ENCODE measurements around the gene BEST3.

The BEST3 gene

DNA sequence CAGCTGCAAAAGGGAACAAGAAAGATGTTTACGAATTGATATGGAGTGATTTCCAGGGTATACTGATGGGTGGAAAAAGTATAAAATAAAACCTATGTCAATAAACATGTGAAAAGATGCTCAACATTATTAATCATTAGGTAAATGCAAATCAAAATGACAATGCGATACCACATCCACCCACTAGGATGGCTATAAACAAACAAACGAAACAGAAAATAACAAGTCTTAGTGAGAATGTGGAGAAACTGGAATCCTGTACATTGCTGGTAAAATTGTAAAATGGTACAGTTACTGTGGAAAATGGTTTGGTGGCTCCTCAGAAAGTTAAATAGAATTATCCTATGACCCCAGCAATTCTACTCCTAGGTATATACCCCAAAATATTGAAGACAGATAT, 9.5 kb upstream of the BEST3 start:
- CTCF ChIA-PET = no interaction called here

DNA sequence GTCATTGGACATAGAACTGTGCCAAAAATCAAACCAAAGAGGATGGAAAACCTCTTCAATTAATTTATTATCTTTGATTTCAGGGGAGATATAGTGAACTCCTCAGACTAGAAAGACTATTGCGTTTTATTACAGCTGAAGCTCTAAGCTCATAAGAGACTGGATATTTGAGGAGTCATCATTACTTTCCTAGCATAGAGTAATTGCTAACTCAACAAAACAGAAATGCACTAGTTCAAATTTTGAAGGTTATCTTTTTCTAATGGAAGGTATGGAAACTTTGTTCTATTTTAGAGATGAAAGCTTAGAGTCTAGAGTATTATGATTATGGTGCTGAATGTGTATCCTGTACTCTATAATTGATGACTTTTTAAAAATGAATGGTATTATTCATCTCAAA, 5.3 kb upstream of the BEST3 start:
- TF ChIP-seq, protein P1, sequence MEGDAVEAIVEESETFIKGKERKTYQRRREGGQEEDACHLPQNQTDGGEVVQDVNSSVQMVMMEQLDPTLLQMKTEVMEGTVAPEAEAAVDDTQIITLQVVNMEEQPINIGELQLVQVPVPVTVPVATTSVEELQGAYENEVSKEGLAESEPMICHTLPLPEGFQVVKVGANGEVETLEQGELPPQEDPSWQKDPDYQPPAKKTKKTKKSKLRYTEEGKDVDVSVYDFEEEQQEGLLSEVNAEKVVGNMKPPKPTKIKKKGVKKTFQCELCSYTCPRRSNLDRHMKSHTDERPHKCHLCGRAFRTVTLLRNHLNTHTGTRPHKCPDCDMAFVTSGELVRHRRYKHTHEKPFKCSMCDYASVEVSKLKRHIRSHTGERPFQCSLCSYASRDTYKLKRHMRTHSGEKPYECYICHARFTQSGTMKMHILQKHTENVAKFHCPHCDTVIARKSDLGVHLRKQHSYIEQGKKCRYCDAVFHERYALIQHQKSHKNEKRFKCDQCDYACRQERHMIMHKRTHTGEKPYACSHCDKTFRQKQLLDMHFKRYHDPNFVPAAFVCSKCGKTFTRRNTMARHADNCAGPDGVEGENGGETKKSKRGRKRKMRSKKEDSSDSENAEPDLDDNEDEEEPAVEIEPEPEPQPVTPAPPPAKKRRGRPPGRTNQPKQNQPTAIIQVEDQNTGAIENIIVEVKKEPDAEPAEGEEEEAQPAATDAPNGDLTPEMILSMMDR (conservative IDR thresholded peaks at IDR 0.05; ENCODE audit: low read depth) = no peak
- CTCF ChIA-PET = interaction anchor here (0.6 kb wide), 1 partner anchor 22 kb away, joined by 4 read pairs; no protein-coding TSS in a partner anchor
- no peak overlapping the region for H3K27ac ChIP-seq

More for the DNA sequence above, 9.5 kb upstream of the BEST3 start:
- H3K27ac ChIP-seq = no peak overlapping the region
- TF ChIP-seq, protein P1 (conservative IDR thresholded peaks at IDR 0.05; ENCODE audit: low read depth) = no peak
- DNase-seq (ENCODE audit: low spot score) = no peak
- POLR2A ChIA-PET (ENCODE audit: low non-redundant PET) = no interaction called here

GRCh38 chr12:69703146-69703642, 4.1 kb upstream of the BEST3 start:
- no peak overlapping the region for H3K27ac ChIP-seq
- TF ChIP-seq, protein P1 (conservative IDR thresholded peaks at IDR 0.05; ENCODE audit: low read depth) = no peak
- POLR2A ChIA-PET (ENCODE audit: low non-redundant PET) = no interaction called here
- CTCF ChIA-PET = interaction anchor here (0.6 kb wide), 1 partner anchor 8 kb away, joined by 6 read pairs; no protein-coding TSS in a partner anchor
- no peak for DNase-seq (ENCODE audit: low spot score)

More for the DNA sequence above, 5.3 kb upstream of the BEST3 start:
- DNase-seq (ENCODE audit: low spot score) = no peak
- POLR2A ChIA-PET (ENCODE audit: low non-redundant PET) = no interaction called here

- TF ChIP-seq, protein P1 (conservative IDR thresholded peaks at IDR 0.05; ENCODE audit: low read depth) = no peak
- H3K27ac ChIP-seq = no peak overlapping the region
- ChIA-PET POLR2A (ENCODE audit: low non-redundant PET) (no interaction called here), CTCF (no interaction called here)
- DNase-seq (ENCODE audit: low spot score) = no peak
These were observed 2.7 kb upstream of the BEST3 start for GRCh38 chr12:69701826-69702225.

DNA sequence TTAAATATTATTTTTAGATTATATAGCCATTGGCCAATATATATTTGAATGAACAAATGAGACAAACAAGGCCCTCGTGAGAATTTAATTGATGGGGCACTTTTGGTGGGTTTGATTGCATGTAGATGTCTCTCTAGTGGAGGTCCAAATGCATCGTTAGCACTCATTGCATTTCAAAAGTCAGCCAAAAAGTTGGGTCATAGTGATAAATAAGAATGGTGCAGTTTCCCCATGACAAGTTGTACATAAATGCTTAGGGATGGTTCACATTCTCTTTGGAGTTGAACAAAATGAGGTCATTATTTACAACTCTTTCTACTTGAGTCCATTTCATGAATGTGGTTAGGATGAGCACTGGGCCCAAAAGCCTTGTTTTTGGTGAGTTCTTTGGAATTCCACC, 1.0 kb downstream of the BEST3 start:
- no peak overlapping the region for H3K27ac ChIP-seq
- ChIA-PET POLR2A (ENCODE audit: low non-redundant PET) (no interaction called here), CTCF (no interaction called here)
- DNase-seq (ENCODE audit: low spot score) = no peak
- TF ChIP-seq, protein P1 (conservative IDR thresholded peaks at IDR 0.05; ENCODE audit: low read depth) = no peak

GRCh38 chr12:69694123-69694522, 5.0 kb downstream of the BEST3 start:
- ChIA-PET POLR2A (ENCODE audit: low non-redundant PET) (no interaction called here), CTCF (no interaction called here)
- TF ChIP-seq, protein P1 (conservative IDR thresholded peaks at IDR 0.05; ENCODE audit: low read depth) = no peak
- no peak for DNase-seq (ENCODE audit: low spot score)
- H3K27ac ChIP-seq = no peak overlapping the region

Data from RWPE1 (cell line).